ENCODE results near the gene CD2BP2. TPM values are rescaled to one million over a fixed set of nuclear protein-coding genes. Genes with fewer than 3 reads are reported as not detected.

Gene CD2BP2
- total and polyA plus RNA-seq, 2 of the 13 experiments (the other 11 are each of a cell fraction or from before 2014, with no cell fraction given), result 24.9 to 54.6 TPM

DNA sequence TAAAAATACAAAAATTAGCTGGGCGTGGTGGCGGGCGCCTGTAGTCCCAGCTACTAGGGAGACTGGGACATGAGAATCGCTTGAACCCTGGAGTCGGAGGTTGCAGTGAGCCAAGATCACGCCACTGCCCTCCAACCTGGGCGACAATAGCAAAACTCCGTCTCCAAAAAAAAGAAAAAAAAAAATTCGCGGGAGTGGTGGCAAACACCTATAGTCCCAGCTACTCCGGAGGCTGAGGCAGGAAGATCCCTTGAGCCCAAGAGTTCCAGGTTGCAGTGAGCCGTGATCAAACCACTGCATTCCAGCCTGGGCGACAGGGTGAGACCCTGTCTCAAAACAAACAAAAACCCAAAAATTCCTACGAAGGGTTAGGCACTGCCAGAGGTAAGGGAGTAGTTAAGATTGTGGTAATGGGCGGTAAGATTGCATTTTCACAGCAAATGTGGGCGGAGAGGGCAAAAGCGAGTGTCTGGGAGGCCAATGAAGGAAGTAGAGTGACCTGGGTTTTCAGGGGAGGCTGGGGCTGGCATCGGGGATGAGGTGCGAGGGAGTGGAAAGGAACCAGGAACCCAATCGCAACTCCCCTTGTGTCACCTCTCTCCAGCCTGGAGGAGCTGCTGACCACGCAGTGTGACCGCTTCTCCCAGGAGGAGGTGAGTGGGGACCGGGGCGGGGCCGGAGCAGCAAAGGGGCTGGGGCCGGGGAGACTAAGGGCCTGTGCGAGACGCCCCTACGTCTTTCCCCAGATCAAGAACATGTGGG is 22.1 kb upstream of the CD2BP2 start (continued):
- TF ChIP-seq BRF2 (CRISPR knock-in tag; IDR thresholded peaks at IDR 0.05) (no peak), CBX2 (IDR thresholded peaks at IDR 0.05; ENCODE audit: low read depth, low read length) (no peak), CBX2 (CRISPR knock-in tag; IDR thresholded peaks at IDR 0.05; ENCODE audit: low read depth) (no peak), MLX (CRISPR knock-in tag; IDR thresholded peaks at IDR 0.05) (no peak), PRPF4 (IDR thresholded peaks at IDR 0.05; ENCODE audit: low read depth, low read length, poor library complexity, severe bottlenecking) (no peak), BORCS8-MEF2B (CRISPR knock-in tag; IDR thresholded peaks at IDR 0.05) (no peak), ZNF10 (CRISPR knock-in tag; IDR thresholded peaks at IDR 0.05; ENCODE audit: borderline replicate concordance, low read depth) (no peak), TBL1XR1 (IDR thresholded peaks at IDR 0.05; ENCODE audit: borderline replicate concordance, low read length, partially characterized antibody) (no peak), PITX1 (CRISPR knock-in tag; IDR thresholded peaks at IDR 0.05) (no peak), KDM5B (CRISPR knock-in tag; IDR thresholded peaks at IDR 0.05; ENCODE audit: borderline replicate concordance) (0 out of 2 replicates have a peak, but pooled peaks have one; percentile 1), SOX6 (IDR thresholded peaks at IDR 0.05) (no peak), SOX6 (CRISPR knock-in tag; IDR thresholded peaks at IDR 0.05) (no peak), ZNF776 (CRISPR knock-in tag; IDR thresholded peaks at IDR 0.05) (0 out of 2 replicates have a peak, but pooled peaks have one; percentile 13), KLF11 (CRISPR knock-in tag; IDR thresholded peaks at IDR 0.05) (0 out of 2 replicates have a peak, but pooled peaks have one; percentile 33), AKAP8 (CRISPR knock-in tag; IDR thresholded peaks at IDR 0.05) (0 out of 2 replicates have a peak, but pooled peaks have one; percentile 28), AHR (CRISPR knock-in tag; IDR thresholded peaks at IDR 0.05) (no peak), ZFP1 (CRISPR knock-in tag; IDR thresholded peaks at IDR 0.05) (no peak), ZNF160 (CRISPR knock-in tag; IDR thresholded peaks at IDR 0.05) (no peak), ZNF121 (CRISPR knock-in tag; IDR thresholded peaks at IDR 0.05) (no peak), SNRNP70 (IDR thresholded peaks at IDR 0.05; ENCODE audit: low read depth, low read length) (no peak), ZNF510 (CRISPR knock-in tag; IDR thresholded peaks at IDR 0.05; ENCODE audit: low read depth) (no peak), ZFP82 (CRISPR knock-in tag; IDR thresholded peaks at IDR 0.05; ENCODE audit: borderline replicate concordance) (0 out of 2 replicates have a peak, but pooled peaks have one; percentile 17), ZNF674 (CRISPR knock-in tag; IDR thresholded peaks at IDR 0.05; ENCODE audit: low read depth) (no peak), SYNCRIP (IDR thresholded peaks at IDR 0.05; ENCODE audit: insufficient read depth, low read depth, low read length) (no peak), FLYWCH1 (CRISPR knock-in tag; IDR thresholded peaks at IDR 0.05) (0 out of 2 replicates have a peak, but pooled peaks have one; percentile 48)
- TF ChIP-seq, protein P1, sequence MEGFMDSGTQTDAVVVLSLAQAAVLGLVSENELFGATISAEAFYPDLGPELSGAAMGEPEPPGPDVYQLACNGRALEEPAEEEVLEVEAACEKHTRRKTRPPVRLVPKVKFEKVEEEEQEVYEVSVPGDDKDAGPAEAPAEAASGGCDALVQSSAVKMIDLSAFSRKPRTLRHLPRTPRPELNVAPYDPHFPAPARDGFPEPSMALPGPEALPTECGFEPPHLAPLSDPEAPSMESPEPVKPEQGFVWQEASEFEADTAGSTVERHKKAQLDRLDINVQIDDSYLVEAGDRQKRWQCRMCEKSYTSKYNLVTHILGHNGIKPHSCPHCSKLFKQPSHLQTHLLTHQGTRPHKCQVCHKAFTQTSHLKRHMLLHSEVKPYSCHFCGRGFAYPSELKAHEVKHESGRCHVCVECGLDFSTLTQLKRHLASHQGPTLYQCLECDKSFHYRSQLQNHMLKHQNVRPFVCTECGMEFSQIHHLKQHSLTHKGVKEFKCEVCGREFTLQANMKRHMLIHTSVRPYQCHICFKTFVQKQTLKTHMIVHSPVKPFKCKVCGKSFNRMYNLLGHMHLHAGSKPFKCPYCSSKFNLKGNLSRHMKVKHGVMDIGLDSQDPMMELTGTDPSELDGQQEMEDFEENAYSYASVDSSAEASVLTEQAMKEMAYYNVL (CRISPR knock-in tag; IDR thresholded peaks at IDR 0.05; ENCODE audit: borderline replicate concordance), result no peak
- TF ChIP-seq, protein P2, sequence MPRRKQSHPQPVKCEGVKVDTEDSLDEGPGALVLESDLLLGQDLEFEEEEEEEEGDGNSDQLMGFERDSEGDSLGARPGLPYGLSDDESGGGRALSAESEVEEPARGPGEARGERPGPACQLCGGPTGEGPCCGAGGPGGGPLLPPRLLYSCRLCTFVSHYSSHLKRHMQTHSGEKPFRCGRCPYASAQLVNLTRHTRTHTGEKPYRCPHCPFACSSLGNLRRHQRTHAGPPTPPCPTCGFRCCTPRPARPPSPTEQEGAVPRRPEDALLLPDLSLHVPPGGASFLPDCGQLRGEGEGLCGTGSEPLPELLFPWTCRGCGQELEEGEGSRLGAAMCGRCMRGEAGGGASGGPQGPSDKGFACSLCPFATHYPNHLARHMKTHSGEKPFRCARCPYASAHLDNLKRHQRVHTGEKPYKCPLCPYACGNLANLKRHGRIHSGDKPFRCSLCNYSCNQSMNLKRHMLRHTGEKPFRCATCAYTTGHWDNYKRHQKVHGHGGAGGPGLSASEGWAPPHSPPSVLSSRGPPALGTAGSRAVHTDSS (CRISPR knock-in tag; conservative IDR thresholded peaks at IDR 0.05), result no peak
